GM11168 (cell line): ENCODE measurements around the gene DENND4B.

Experiments
- in situ Hi-C: fragments of 300-500 bp; cut with MboI; formaldehyde crosslinking; loops from one replicate; pipeline ENCODE4 v1.12.0; 2022; ENCODE audit warnings: low sequenced_read_pairs; ENCODE audit not compliant: unreplicated experiment

DENND4B gene

DNA sequence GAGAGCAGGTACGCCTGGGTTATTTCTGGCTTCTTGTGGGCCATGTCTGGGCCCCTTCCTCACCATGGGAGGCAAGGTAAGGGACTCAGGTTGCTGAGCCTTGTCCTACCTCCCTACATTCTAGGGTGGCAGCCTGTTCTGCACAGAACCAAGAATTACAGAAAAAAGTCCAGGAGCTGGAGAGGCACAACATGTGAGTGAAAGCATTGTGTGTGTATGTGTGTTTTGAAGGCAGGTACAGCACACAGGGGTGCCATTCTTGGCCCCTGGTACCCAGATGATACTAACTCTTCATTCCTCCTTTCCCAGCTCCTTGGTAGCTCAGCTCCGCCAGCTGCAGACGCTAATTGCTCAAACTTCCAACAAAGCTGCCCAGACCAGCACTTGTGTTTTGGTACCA is 26.6 kb upstream of the DENND4B start:
- in situ Hi-C loops, result loop anchor here (10.0 kb wide), 1 partner anchor 298 kb away; the partner anchor contains the start of genes ILF2 and NPR1

DNA sequence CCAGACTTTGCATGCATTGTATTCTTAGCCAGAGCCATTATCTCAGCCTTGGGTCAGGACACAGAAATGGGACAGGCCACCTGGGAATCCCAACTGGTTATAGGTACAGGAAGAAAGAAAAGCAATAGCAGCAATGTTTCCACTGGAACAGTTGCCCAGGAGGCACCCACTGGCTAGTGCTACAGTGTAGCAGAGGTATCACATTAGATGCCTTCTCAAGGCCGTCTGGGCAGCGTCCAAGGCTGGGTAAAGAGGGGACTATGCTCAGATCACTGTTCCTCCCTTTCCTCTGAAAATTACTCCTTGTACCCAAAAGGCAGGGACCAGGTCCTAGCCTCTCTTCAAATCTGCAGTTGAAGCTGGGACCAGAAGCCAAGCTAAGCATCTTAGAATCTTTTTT is 23.8 kb upstream of the DENND4B start:
- in situ Hi-C loops, result loop anchor here (10.0 kb wide), 1 partner anchor 296 kb away; the partner anchor contains the start of genes ILF2 and NPR1

DNA sequence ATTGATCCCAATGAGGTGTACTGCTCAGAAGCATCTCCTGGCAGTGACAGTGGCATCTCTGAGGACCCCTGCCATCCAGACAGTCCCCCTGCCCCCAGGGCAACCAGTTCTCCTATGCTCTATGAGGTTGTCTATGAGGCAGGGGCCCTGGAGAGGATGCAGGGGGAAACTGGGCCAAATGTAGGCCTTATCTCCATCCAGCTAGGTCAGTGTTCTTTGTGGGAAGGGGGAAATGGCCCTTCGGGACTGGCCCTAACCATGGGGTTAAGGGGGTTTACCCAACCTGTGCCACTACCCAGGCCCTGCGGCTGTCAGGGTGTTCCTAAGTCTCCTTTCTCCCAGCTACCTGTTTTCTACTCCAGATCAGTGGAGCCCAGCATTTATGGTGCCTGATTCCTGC is 22.5 kb upstream of the DENND4B start:
- in situ Hi-C loops, result loop anchor here (10.0 kb wide), 1 partner anchor 174 kb away; no protein-coding TSS in a partner anchor

DNA sequence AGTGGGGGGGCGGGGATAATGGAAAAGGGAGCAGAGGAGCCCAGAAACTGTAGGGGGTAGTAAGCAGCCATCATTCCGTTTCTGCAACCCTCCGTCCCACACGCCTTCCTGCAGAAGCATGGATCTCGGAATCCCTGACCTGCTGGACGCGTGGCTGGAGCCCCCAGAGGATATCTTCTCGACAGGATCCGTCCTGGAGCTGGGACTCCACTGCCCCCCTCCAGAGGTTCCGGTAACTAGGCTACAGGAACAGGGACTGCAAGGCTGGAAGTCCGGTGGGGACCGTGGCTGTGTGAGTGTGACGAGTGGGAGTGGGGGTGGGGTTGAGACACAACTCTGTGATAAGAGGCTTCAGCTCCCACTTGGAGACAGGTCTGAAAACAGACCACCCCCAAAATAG is 21.9 kb upstream of the DENND4B start:
- in situ Hi-C loops, result loop anchor here (10.0 kb wide), 1 partner anchor 174 kb away; no protein-coding TSS in a partner anchor

DNA sequence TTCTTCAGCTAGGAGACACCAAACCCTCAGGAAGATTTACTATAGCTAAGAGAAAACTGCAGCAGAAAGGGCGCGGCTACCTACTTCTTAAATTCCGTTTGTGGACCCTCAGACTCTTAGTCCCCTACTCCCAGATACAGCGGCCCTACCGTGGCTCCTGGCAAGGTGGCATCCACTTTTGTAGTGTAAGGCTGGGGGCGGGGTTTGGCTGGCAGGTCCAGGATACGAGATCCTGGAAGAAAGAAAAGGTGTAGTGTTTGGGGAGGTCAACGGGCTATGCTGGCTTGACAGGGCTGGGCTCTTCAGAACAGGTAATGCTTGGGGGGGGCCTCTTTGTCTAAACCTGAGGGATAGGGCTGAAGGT is 21.5 kb upstream of the DENND4B start:
- in situ Hi-C loops, result loop anchor here (10.0 kb wide), 1 partner anchor 173 kb away; no protein-coding TSS in a partner anchor

DNA sequence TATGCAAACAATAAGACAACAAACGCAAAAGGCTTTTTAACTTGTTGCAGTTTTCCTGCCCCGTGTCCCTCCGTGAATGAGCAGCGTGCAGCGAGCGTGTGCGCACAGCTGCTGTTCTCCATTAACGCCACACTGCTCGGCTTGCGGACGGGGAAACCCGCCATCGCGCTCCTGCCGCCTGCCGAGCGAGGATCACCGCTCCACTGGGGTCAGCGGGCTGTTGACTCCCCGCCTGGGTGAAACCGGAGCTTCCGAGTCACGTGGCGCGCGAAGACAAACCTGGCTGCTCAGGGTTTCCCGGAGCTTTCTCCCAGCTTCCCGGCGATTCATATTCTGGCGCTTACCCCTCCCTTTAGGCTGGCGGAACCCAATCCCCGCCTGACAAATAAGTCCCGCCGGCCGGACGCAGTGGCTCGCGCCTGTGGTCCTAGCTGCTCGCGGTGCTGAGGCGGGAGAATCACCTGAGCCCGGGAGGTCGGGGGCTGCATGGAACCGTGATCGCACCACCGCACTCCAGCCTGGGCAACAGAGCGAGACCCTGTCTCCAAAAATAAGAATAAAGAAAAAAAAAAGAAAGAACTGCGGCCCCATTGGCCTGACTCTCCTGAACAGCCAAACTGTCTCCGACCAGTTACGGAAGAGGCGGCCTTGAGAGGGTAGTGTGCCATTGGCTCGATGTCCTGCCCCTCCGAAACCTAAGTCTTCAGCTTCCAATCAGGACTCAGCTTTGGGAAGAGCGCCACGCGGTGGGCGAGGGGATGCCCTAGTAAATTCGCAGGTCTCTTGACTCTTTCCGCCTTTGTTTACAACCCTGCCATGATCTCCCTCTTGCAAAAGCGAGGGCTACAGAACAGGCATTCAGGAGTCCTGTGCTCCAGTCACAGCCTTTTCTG is 20.8 kb upstream of the DENND4B start, which contains the start of gene CREB3L4:
TSS of gene CREB3L4 (plus strand) at position 796 of the 893 bp plus-strand sequence. CDS start 624 bp downstream, outside the sequence.
- in situ Hi-C loops, result loop anchor here (10.0 kb wide), 1 partner anchor 173 kb away; no protein-coding TSS in a partner anchor

DNA sequence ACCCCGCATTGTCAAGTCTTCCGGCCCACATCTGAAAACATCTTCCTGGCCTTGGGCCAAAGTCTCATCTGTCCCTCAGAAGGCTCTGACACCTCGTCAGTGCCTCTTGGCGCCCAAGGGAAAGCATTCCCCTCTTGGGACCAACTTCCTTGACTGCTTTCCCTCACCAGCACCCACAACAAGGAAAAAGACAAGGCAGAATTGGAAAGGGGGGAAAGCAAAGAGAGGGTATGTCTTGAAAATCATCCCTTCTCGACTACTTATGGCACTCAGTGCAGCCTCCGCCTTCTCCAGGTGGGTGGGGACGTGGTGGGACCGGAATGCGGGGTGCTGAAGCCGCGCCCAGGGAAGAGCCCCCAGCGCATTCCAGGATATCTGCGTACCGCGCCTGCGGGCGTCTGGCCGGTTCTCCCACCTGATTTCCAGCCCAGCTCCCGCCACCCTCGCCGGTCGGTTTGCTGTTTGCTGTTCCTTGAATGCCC is 17.4 kb upstream of the DENND4B start:
- in situ Hi-C loops, result loop anchor here (10.0 kb wide), 1 partner anchor 169 kb away; no protein-coding TSS in a partner anchor

DNA sequence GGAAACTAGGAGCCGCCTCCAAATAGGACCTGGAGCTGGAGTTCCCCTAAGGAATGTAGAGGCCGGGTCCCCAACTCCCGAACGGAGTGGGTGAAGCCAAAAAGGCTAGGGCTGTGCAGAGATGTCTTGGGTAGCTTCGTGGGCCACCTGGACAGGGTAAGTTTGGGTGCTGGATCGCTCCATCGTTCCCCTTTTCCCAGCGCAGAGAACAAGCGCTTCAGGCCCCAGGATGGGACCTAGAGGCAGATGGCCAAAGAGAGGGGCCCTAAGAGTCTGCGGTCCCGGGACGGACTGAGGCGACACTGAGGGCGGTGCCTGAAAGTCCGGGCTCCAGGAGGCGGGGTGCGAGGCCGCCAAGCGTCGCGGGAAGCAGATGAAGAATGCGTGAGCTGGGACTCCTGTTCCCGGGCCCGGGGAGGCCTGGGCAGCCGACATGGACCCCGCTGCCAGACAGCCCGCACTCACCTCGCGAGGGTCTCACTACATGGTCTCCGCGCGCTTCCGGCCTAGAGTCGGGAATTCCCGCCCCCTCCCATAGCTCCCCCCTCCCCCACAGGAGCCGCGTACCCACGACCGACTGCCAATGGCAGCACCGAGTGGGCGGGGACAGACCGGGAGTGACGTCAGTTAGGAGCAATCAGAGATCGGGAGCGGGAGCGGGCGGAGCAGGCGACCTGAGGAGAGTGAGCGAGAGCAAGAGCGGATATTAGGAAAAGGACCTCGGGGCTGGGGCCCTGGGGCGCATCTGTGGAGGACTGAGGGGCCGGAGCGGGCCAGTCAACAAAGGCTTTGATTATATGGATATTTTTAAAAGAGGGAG is 16.7 kb upstream of the DENND4B start, which contains the start of gene SLC39A1:
TSS of gene SLC39A1 (minus strand) at position 508 of the 820 bp plus-strand sequence. CDS start 822 bp downstream, outside the sequence.
- in situ Hi-C loops, result loop anchor here (10.0 kb wide), 1 partner anchor 168 kb away; no protein-coding TSS in a partner anchor

DNA sequence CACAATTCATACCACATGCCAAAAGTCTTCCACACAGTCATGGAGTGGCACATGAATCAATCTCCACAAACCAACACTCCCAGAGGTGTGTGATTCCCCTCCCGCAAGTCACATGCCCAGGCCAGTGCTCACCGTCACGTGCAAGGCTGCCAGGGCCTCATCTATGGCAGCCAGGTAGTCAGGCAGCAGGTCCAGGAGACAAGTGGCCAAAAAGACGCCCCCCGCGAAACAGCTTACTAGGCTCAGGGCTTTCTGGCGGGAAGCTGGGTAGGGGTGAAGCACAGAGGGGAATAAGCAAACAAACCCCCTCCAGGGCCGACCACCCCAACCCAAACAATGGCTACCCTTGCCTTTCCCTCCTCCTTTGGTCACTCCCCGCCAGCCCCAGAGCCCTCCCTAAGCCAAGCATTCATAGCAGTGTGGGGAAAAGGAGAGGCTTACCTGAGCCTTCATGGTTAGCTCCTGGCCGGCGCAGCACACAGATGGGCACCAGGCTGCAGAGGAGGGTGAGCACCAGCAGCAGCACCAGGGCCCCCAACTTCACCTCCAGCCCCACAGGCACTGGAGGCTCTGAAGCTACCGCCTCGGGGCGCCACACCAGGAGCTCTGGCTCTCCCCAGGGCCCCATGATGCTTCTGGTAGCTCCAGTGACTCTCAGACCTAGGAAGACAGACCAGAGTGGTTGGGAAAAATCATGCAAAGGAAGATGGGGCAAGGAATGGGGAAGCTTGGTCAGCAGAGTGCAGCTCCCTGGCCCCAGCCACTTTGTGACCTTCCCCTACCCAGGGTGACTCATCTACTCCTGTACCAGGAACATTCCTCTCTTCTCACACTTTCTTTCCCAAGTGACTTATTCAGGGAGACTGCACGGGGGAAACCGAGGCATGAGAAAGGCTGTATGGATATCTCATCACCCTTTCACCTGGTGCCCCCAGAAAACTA is 15.8 kb upstream of the DENND4B start:
- in situ Hi-C loops, result loop anchor here (10.0 kb wide), 1 partner anchor 168 kb away; no protein-coding TSS in a partner anchor

DNA sequence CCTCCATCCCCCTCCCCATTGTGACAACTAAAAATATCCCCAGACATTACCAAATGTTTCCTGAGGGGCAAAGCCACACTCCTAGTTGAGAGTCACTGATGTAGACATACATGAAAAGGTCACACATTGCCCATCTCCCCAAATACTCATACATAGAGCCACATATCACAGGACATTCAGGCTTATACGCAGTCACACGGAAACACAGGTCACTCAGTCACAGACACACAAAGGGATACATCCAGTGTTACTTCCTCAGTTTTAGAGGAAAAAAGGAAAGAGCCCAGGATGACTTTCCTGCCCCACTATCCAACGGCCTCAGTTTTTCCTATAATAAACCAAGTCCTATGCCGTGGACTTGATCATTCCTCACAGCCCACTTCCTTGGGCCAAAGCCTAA is 14.9 kb upstream of the DENND4B start:
- in situ Hi-C loops, result loop anchor here (10.0 kb wide), 1 partner anchor 167 kb away; no protein-coding TSS in a partner anchor

DNA sequence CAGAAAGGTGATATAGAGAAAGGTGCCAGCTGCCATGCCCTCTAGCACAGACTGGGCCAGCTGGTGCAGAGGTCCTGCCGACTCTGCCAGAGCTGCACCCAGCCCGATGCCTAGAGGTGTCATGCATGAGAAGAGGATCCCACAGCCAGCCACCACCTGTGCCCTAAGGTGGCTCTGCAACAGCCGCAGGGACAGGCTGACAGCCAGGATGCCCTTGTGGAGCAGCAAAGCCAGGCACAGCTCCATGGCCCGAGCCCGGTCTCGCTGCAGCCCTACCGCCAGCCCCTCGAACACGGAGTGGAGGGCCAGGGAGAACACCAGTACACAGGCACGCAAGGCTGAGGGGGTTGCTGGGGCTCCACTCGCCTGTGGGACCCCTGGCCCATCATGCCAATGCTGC is 13.7 kb upstream of the DENND4B start:
- in situ Hi-C loops, result loop anchor here (10.0 kb wide), 1 partner anchor 165 kb away; no protein-coding TSS in a partner anchor

DNA sequence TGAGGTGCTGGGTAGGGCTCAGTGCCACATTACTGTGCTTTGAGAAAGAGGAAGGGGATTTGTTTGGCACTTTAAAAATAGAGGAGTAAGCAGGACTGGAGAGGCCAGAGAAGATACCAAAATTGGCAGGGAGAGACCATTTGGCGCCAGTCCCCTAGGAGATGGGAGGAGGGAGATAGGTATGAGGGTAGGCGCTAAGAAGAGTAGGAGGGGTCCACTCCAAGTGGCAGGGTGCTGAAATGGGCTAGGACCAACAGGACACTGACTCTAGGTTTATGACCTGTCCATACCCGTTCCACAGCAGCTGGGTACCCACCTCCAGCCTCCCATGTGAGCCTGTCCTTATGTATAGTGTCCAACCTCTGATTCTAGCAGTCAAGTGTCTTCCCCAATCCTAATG is 12.9 kb upstream of the DENND4B start:
- in situ Hi-C loops, result no loop called here

DNA sequence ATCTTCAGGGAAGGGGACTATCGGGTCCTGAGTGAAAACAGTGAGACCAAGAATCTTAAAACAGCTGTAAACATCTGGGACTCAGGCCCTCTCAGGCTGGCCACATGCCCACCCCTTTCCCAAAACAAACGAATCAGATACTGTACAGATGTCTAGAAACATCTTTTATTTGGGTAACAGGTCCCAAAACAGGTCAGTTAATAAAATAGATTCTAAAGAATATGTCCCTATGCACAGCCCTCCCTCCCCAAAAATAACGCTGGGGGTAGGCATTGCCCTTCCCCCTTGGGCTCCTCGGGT is 12.4 kb upstream of the DENND4B start:
- in situ Hi-C loops, result no loop called here

DNA sequence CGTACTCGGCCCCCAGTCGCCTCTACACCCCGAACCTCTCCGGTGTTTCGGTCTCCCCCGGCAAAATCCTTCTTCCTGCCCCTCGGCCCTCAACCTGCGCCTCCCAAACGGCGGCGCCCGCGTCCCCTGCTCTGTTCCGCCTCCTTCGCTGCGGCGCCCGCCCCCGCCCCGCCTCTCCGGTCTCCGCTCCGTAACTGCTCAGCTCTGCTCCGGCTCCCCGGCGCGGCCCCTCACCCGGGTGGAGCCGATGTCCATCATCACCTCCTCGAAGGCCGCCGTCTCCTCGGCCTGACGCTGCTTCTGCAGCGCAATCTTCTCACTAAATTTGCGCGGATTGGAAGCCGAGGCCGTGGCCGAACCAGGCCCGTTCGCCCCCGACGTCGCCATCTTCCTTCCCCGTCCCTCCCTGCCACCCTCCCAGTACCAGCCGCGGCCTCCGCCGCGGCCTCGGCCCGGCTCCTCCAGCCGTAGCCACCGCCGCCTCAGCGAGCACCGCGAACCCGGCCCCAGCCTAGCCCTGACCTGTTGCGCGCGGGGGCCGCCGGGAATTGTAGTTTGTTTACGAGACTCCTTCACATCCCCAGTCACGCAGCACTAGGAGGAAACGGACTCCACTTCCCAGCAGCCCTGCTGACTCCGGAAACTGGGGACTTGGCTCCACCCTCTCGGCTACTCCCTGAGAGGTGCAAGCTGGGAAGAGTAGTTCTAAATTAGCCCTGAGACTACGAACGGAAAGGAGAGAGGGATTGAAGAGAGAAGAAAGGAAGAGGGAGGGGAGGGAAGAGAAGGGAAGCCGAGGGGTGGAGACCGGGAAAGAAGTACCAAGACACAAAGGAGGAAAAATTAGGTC is 11.8 kb upstream of the DENND4B start, which contains the start of gene CRTC2:
TSS of gene CRTC2 (minus strand) at position 502 of the 850 bp plus-strand sequence. CDS start at position 387, 115 bp downstream.
- in situ Hi-C loops, result no loop called here

DNA sequence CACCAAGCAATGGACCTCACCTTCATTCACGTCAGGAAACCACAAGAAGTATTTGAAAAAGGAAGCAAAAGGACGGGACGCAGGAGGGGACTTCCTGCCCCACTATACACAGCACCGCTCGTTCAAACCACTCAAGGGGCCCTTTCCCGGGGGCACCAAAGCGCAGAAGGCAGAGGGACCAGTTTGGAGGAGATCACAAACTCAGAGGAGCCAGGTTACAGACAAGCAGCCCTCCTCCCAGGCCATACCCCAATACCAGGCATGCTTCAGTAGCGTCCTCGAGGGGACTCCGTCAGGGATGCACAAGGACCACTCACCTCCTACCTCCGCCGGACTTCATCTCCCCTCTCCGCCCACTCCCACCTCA is 11.2 kb upstream of the DENND4B start:
- in situ Hi-C loops, result no loop called here

DNA sequence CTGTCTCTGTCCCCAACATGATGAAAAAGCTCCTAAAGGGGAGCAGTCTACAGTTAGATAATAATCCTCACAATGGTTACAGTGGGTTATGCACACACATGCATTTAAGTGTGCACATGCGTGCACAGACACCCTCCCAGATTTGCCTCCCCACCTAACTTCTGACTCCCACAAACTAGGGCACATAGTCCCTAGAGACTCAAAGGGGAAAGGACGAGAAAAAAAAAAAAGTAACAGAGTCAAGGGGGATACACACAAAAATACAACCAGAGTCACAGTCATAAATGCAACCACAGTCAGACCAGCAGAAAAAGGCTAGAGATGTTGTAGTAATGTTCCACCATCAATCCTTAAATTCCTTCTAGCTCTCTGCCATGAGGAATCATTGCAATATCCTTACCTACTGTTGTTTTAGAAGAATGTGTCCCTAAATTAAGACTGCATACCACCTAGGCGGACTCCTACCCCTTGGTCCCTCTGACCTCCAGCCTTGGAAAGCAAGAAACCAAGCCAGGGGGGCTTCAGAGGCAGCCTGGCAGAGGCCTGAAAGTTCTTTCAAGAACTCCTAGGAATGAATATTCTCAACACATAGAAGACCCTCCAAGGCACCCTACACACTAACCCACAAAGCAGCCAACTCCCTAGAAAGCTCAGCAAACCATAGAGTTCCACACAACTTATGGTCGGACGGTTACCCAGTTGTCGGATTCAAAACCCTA is 10.6 kb upstream of the DENND4B start:
- in situ Hi-C loops, result no loop called here

DNA sequence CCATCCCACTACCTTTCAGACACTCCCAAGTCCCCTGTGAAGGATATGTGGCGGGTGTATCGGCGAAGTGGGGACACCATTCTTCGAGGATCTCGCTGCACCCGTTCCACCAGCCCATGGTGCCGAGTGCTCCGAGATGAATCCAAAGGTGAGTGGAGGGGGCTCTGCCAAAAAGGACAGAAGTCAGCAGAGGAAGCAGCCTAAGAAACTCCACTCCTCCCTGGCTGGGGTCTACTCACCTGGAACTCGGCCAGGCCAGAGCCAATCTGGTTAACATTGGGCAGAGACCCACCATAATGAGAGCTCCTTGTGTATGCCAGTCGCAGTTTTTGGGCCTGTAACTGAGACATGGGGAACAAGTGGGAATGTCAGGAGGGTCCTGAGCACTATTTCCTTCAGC is 8.3 kb upstream of the DENND4B start:
- in situ Hi-C loops, result no loop called here
